Vagina (tissue), 2 donors: ENCODE data around the gene PCGF2.

Source experiments
- POLR2A ChIP-seq, 2 donors: fragments of 450-650 bp; IDR thresholded peaks; one replicate each; pipeline ENCODE4 v1.6.1; 2017; ENCODE audit warnings: antibody characterized with exemption in 2 of 2, mild to moderate bottlenecking in 2 of 2, moderate library complexity in 2 of 2
- POLR2AphosphoS5 ChIP-seq, 2 donors: sonication (generic); formaldehyde crosslinking; IDR thresholded peaks; one replicate each; pipeline ENCODE4 v1.9.0; 2017; ENCODE audit warnings: antibody characterized with exemption in 2 of 2, mild to moderate bottlenecking in 2 of 2, low read depth in 1 of 2; ENCODE audit not compliant: insufficient read depth in 1 of 2
- TF ChIP-seq, protein P1 (sequence below), 3 experiments: fragments of 450-650 bp in 2 of 3; fragments of 200-600 bp in 1 of 3; sonication (generic) in 1 of 3; IDR thresholded peaks; one replicate each; pipeline ENCODE4 v1.5.1; 2017 to 2019; ENCODE audit warnings: antibody characterized with exemption in 3 of 3, mild to moderate bottlenecking in 2 of 3, moderate library complexity in 2 of 3

DNA sequence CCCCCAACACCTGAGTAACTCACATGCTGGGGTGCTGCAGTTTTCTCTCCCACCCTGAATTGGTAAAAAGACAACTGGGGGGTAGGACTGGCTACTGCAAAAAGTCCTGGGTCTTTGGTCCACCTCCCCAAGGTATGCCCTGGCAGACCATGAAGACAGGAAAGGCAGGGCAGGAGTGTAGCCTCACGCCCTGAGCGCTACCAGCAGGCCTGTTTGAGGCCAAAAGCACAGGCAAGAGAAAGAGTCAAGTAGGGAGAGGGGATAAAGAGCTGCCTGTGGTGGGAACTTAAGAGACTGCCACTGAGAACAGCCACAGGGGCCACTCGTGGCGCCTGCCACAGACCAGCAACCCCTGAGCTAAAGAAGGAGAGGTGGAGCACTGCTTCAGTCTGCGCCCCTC is 18.2 kb upstream of the PCGF2 start:
- TF ChIP-seq, protein P1, sequence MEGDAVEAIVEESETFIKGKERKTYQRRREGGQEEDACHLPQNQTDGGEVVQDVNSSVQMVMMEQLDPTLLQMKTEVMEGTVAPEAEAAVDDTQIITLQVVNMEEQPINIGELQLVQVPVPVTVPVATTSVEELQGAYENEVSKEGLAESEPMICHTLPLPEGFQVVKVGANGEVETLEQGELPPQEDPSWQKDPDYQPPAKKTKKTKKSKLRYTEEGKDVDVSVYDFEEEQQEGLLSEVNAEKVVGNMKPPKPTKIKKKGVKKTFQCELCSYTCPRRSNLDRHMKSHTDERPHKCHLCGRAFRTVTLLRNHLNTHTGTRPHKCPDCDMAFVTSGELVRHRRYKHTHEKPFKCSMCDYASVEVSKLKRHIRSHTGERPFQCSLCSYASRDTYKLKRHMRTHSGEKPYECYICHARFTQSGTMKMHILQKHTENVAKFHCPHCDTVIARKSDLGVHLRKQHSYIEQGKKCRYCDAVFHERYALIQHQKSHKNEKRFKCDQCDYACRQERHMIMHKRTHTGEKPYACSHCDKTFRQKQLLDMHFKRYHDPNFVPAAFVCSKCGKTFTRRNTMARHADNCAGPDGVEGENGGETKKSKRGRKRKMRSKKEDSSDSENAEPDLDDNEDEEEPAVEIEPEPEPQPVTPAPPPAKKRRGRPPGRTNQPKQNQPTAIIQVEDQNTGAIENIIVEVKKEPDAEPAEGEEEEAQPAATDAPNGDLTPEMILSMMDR (IDR thresholded peaks at IDR 0.05) = no peak
- TF ChIP-seq POLR2A (IDR thresholded peaks at IDR 0.05) = no peak
- TF ChIP-seq POLR2AphosphoS5 (IDR thresholded peaks at IDR 0.05; ENCODE audit: insufficient read depth in 1 of 2, low read depth in 1 of 2) = no peak
